Astrocyte (in vitro differentiated cells and primary cell): ENCODE measurements around the gene PKNOX1. TPM values are rescaled to one million over a fixed set of nuclear protein-coding genes. Genes with fewer than 3 reads are reported as not detected.
A peak's percentile ranks its signal among the peaks of the same experiment; 100 is the strongest.
"Not testable (repeated sequence)": the region's sequence is repeated elsewhere in the genome, so short reads cannot be mapped to it uniquely, and the experiment has no call there.

Experiments
- DNase-seq: peaks from one replicate; pipeline ENCODE4 v3.0.0-alpha.2; 2010; ENCODE audit warnings: low read depth
- FAIRE-seq: peaks from 2 replicates; lab custom pipeline; 2011; peaks lifted over from hg19 to GRCh38; lab: Jason Lieb, UNC
- H2AFZ ChIP-seq: 2 replicates; pipeline ENCODE4 v1.6.0; 2012; ENCODE audit warnings: low read depth, low read length, inconsistent platforms
- H3K27ac ChIP-seq: 2 replicates; pipeline ENCODE4 v1.5.1; 2011; ENCODE audit warnings: low read depth, low read length, inconsistent platforms
- H3K27me3 ChIP-seq: 2 replicates; pipeline ENCODE4 v1.6.0; 2011; ENCODE audit warnings: low read length, inconsistent platforms; ENCODE audit not compliant: insufficient read depth
- H3K36me3 ChIP-seq: 2 replicates; pipeline ENCODE4 v1.5.1; 2011; ENCODE audit warnings: low read length, inconsistent platforms; ENCODE audit not compliant: insufficient read depth
- H3K4me1 ChIP-seq: 2 replicates; pipeline ENCODE4 v1.5.1; 2011; ENCODE audit warnings: low read length, inconsistent platforms; ENCODE audit not compliant: insufficient read depth
- H3K4me2 ChIP-seq: 2 replicates; pipeline ENCODE4 v1.6.0; 2012; ENCODE audit warnings: low read length, inconsistent platforms
- H3K4me3 ChIP-seq: 2 replicates; pipeline ENCODE4 v1.5.1; 2011; ENCODE audit warnings: low read depth, mild to moderate bottlenecking, low read length, inconsistent platforms; ENCODE audit not compliant: insufficient read depth
- H3K79me2 ChIP-seq: 2 replicates; pipeline ENCODE4 v1.6.0; 2012; ENCODE audit warnings: mild to moderate bottlenecking, low read length, inconsistent platforms; ENCODE audit not compliant: insufficient read depth
- H3K9ac ChIP-seq: 2 replicates; pipeline ENCODE4 v1.6.0; 2012; ENCODE audit warnings: mild to moderate bottlenecking, low read length, inconsistent platforms
- H3K9me3 ChIP-seq: 2 replicates; pipeline ENCODE4 v1.5.1; 2012; ENCODE audit warnings: low read depth, mild to moderate bottlenecking, low read length, inconsistent platforms; ENCODE audit not compliant: insufficient read depth
- H4K20me1 ChIP-seq: 2 replicates; pipeline ENCODE4 v1.6.0; 2012; ENCODE audit warnings: low read length, inconsistent platforms; ENCODE audit not compliant: insufficient read depth
- H3K27ac Mint-ChIP-seq: one replicate; pipeline ENCODE4 v1.8.0; 2021; ENCODE audit warnings: mild to moderate bottlenecking, mixed read lengths; ENCODE audit not compliant: unreplicated experiment
- H3K27me3 Mint-ChIP-seq: one replicate; pipeline ENCODE4 v1.8.0; 2021; ENCODE audit warnings: low read depth, mixed read lengths; ENCODE audit not compliant: unreplicated experiment
- H3K36me3 Mint-ChIP-seq: one replicate; pipeline ENCODE4 v1.8.0; 2021; ENCODE audit warnings: low read depth, mixed read lengths; ENCODE audit not compliant: unreplicated experiment
- H3K4me1 Mint-ChIP-seq: one replicate; pipeline ENCODE4 v1.8.0; 2021; ENCODE audit warnings: low read depth, mixed read lengths; ENCODE audit not compliant: unreplicated experiment
- H3K4me3 Mint-ChIP-seq: one replicate; pipeline ENCODE4 v1.8.0; 2021; ENCODE audit warnings: mild to moderate bottlenecking, moderate library complexity, mixed read lengths; ENCODE audit not compliant: unreplicated experiment
- H3K9me3 Mint-ChIP-seq: one replicate; pipeline ENCODE4 v1.8.0; 2021; ENCODE audit warnings: mild to moderate bottlenecking, mixed read lengths; ENCODE audit not compliant: unreplicated experiment
- CTCF ChIP-seq: IDR thresholded peaks from 2 replicates; pipeline ENCODE4 v1.5.1; 2011; ENCODE audit warnings: low read depth, mild to moderate bottlenecking, inconsistent platforms, low read length, moderate library complexity; ENCODE audit not compliant: insufficient read depth
- EZH2 ChIP-seq: IDR thresholded peaks from 2 replicates; pipeline ENCODE4 v1.6.1; 2012; ENCODE audit warnings: mild to moderate bottlenecking, low read length, inconsistent platforms; ENCODE audit not compliant: insufficient read depth
- total RNA-seq: library from RNA; stranded (reverse); gene quantifications from 2 replicates; pipeline ENCODE4 v1.2.1, GENCODE V29; 2021

The PKNOX1 gene
- total RNA-seq, 1 donor from 2014 or later, result 11.2 TPM

- H2AFZ ChIP-seq, result no peak overlapping the region
- H4K20me1 ChIP-seq, result no peaks in the 10 kb centered on the region
- peak overlapping the region; percentile 17 for H3K4me2 ChIP-seq
- peaks cover 3% of the 10 kb centered on the region for H3K4me1 ChIP-seq
- no peaks in the 10 kb centered on the region for H3K9me3 ChIP-seq
- H3K4me1 Mint-ChIP-seq, result peaks cover 3% of the 10 kb centered on the region
- no peak overlapping the region for H3K27ac Mint-ChIP-seq
- no peaks in the 10 kb centered on the region for H3K27me3 Mint-ChIP-seq
- DNase-seq (no peak), FAIRE-seq (no peak)
- peaks cover 3% of the 10 kb centered on the region for H3K36me3 ChIP-seq
- no peak for TF ChIP-seq CTCF
- no peak overlapping the region for H3K4me3 ChIP-seq
- H3K9ac ChIP-seq, result no peak overlapping the region
- no peak overlapping the region for H3K27ac ChIP-seq
- no peaks in the 10 kb centered on the region for H3K27me3 ChIP-seq
- H3K4me3 Mint-ChIP-seq, result no peak overlapping the region
- H3K79me2 ChIP-seq, result no peaks in the 10 kb centered on the region
- no peaks in the 10 kb centered on the region for H3K9me3 Mint-ChIP-seq
- H3K36me3 Mint-ChIP-seq, result peaks cover 11% of the 10 kb centered on the region
These were observed 59.7 kb downstream of the PKNOX1 start for GRCh38 chr21:43034101-43034500.

- Histone ChIP-seq H3K79me2 (no peaks in the 10 kb centered on the region), H3K36me3 (peaks cover 3% of the 10 kb centered on the region), H3K9me3 (no peaks in the 10 kb centered on the region), H3K4me2 (no peak overlapping the region), H3K4me1 (peaks cover 3% of the 10 kb centered on the region), H3K27ac (no peak overlapping the region), H2AFZ (no peak overlapping the region), H3K9ac (no peak overlapping the region), H4K20me1 (no peaks in the 10 kb centered on the region), H3K4me3 (no peak overlapping the region), H3K27me3 (no peaks in the 10 kb centered on the region)
- H3K9me3 Mint-ChIP-seq, result no peaks in the 10 kb centered on the region
- no peak overlapping the region for H3K4me3 Mint-ChIP-seq
- peaks cover 10% of the 10 kb centered on the region for H3K36me3 Mint-ChIP-seq
- no peak for DNase-seq
- no peaks in the 10 kb centered on the region for H3K27me3 Mint-ChIP-seq
- TF ChIP-seq EZH2, result no peak
- TF ChIP-seq CTCF, result no peak
- peaks cover 3% of the 10 kb centered on the region for H3K4me1 Mint-ChIP-seq
- no peak overlapping the region for H3K27ac Mint-ChIP-seq
- no peak for FAIRE-seq
These were observed 60.5 kb downstream of the PKNOX1 start for GRCh38 chr21:43034826-43035225.

GRCh38 chr21:43036889-43037288 lies 62.5 kb downstream of the PKNOX1 start:
- not testable (repeated sequence) for H3K4me1 ChIP-seq, H3K9ac ChIP-seq, H3K27me3 Mint-ChIP-seq, H3K9me3 ChIP-seq, H3K4me3 Mint-ChIP-seq, H3K27ac Mint-ChIP-seq, DNase-seq, H3K36me3 ChIP-seq, H2AFZ ChIP-seq, H3K79me2 ChIP-seq, H3K4me3 ChIP-seq, H3K36me3 Mint-ChIP-seq, H4K20me1 ChIP-seq, H3K27ac ChIP-seq, H3K27me3 ChIP-seq, H3K4me2 ChIP-seq, H3K9me3 Mint-ChIP-seq, H3K4me1 Mint-ChIP-seq, FAIRE-seq

GRCh38 chr21:43037918-43038658 lies 63.7 kb downstream of the PKNOX1 start:
- H3K27me3 Mint-ChIP-seq, H3K4me1 Mint-ChIP-seq, DNase-seq, H3K9ac ChIP-seq, H3K4me3 ChIP-seq, H3K27ac ChIP-seq, H3K36me3 ChIP-seq, H3K4me3 Mint-ChIP-seq, H3K79me2 ChIP-seq, H3K4me2 ChIP-seq, H3K36me3 Mint-ChIP-seq, H3K9me3 ChIP-seq, FAIRE-seq, H3K27me3 ChIP-seq, H3K27ac Mint-ChIP-seq, H3K4me1 ChIP-seq, H4K20me1 ChIP-seq, H3K9me3 Mint-ChIP-seq, H2AFZ ChIP-seq: not testable (repeated sequence)

GRCh38 chr21:43038659-43039044 lies 64.3 kb downstream of the PKNOX1 start:
- H3K4me2 ChIP-seq, DNase-seq, H3K36me3 ChIP-seq, H2AFZ ChIP-seq, H3K4me1 Mint-ChIP-seq, H3K79me2 ChIP-seq, H3K4me3 Mint-ChIP-seq, H3K9me3 ChIP-seq, H3K9me3 Mint-ChIP-seq, H4K20me1 ChIP-seq, H3K27me3 Mint-ChIP-seq, H3K4me1 ChIP-seq, H3K36me3 Mint-ChIP-seq, H3K27ac Mint-ChIP-seq, H3K27me3 ChIP-seq, H3K4me3 ChIP-seq, H3K27ac ChIP-seq, FAIRE-seq, H3K9ac ChIP-seq: not testable (repeated sequence)
